GM23338 (cell line): Measurements from ENCODE around the gene CTNNA2. TPM values are rescaled to one million over a fixed set of nuclear protein-coding genes. Genes with fewer than 3 reads are reported as not detected.

Experiments
- ATAC-seq: fragments of 200-7000 bp; cut with Tn5 transposase; 3 replicates; pipeline ENCODE4 v1.9.1; 2020
- DNase-seq: peaks from one replicate; pipeline ENCODE4 v3.0.0-alpha.2; 2015; ENCODE audit warnings: low spot score
- H2AFZ ChIP-seq: fragments of 200-600 bp; sonication (generic); 2 replicates; pipeline ENCODE4 v1.8.0; 2016; ENCODE audit warnings: antibody characterized with exemption, mild to moderate bottlenecking, moderate library complexity
- H3F3A ChIP-seq: fragments of 200-600 bp; sonication (generic); replicated peaks from 2 replicates; pipeline ENCODE4 v1.8.0; 2017; ENCODE audit warnings: antibody characterized with exemption, mixed run types, low read depth
- H3K27ac ChIP-seq: fragments of 200-600 bp; sonication (generic); 2 replicates; pipeline ENCODE4 v1.6.1; 2016; ENCODE audit warnings: low read depth
- H3K27me3 ChIP-seq: fragments of 200-600 bp; sonication (generic); 2 replicates; pipeline ENCODE4 v1.8.0; 2016; ENCODE audit warnings: mild to moderate bottlenecking, mixed run types, moderate library complexity; ENCODE audit not compliant: insufficient read depth
- H3K36me3 ChIP-seq: fragments of 200-600 bp; sonication (generic); 2 replicates; pipeline ENCODE4 v1.8.0; 2016; ENCODE audit warnings: mild to moderate bottlenecking; ENCODE audit not compliant: insufficient read depth
- H3K4me1 ChIP-seq: fragments of 200-600 bp; sonication (generic); 2 replicates; pipeline ENCODE4 v1.8.0; 2016; ENCODE audit warnings: mild to moderate bottlenecking, moderate library complexity; ENCODE audit not compliant: insufficient read depth
- H3K4me2 ChIP-seq: fragments of 200-600 bp; sonication (generic); 2 replicates; pipeline ENCODE4 v1.7.1; 2017; ENCODE audit warnings: mixed run types
- H3K4me3 ChIP-seq: fragments of 200-600 bp; sonication (generic); 2 replicates; pipeline ENCODE4 v1.6.1; 2016; ENCODE audit warnings: mixed run types
- H3K79me2 ChIP-seq: fragments of 200-600 bp; sonication (generic); replicated peaks from 2 replicates; pipeline ENCODE4 v1.8.0; 2017; ENCODE audit warnings: mild to moderate bottlenecking; ENCODE audit not compliant: insufficient read depth
- H3K9me2 ChIP-seq: fragments of 200-600 bp; sonication (generic); 2 replicates; pipeline ENCODE4 v1.8.0; 2017; ENCODE audit not compliant: insufficient read depth
- H4K20me1 ChIP-seq: fragments of 200-600 bp; sonication (generic); replicated peaks from 2 replicates; pipeline ENCODE4 v1.8.0; 2017; ENCODE audit warnings: mild to moderate bottlenecking; ENCODE audit not compliant: insufficient read depth
- H3K27ac Mint-ChIP-seq: 2 replicates; pipeline ENCODE4 v1.8.0; 2020; ENCODE audit warnings: inconsistent platforms, mild to moderate bottlenecking, moderate library complexity, mixed read lengths
- H3K27me3 Mint-ChIP-seq: 3 replicates; pipeline ENCODE4 v1.8.0; 2022; ENCODE audit warnings: low read depth, mild to moderate bottlenecking, moderate library complexity, mixed read lengths, inconsistent platforms; ENCODE audit not compliant: insufficient read depth, poor library complexity
- H3K36me3 Mint-ChIP-seq: 3 replicates; pipeline ENCODE4 v1.8.0; 2021; ENCODE audit warnings: low read depth, mild to moderate bottlenecking, inconsistent platforms, moderate library complexity, mixed read lengths
- H3K4me1 Mint-ChIP-seq: 3 replicates; pipeline ENCODE4 v1.8.0; 2020; ENCODE audit warnings: mild to moderate bottlenecking, inconsistent platforms, mixed read lengths
- H3K4me3 Mint-ChIP-seq: 3 replicates; pipeline ENCODE4 v1.8.0; 2021; ENCODE audit warnings: moderate library complexity, mild to moderate bottlenecking, inconsistent platforms, mixed read lengths
- H3K9me3 Mint-ChIP-seq: 3 replicates; pipeline ENCODE4 v1.8.0; 2020; ENCODE audit warnings: moderate library complexity, mild to moderate bottlenecking, inconsistent platforms, mixed read lengths
- CREB1 ChIP-seq: fragments of 250-450 bp; sonication (Bioruptor Pico); IDR thresholded peaks from 2 replicates; pipeline ENCODE4 v1.5.0; 2020; ENCODE audit warnings: low read depth, mild to moderate bottlenecking, moderate library complexity
- JUNB ChIP-seq: IDR thresholded peaks from one replicate; pipeline ENCODE4 v1.6.1; 2016; ENCODE audit warnings: antibody characterized with exemption; ENCODE audit not compliant: unreplicated experiment
- NANOG ChIP-seq: IDR thresholded peaks from 2 replicates; pipeline ENCODE4 v1.6.1; 2016; ENCODE audit warnings: antibody characterized with exemption, borderline replicate concordance
- POLR2AphosphoS5 ChIP-seq: IDR thresholded peaks from 2 replicates; pipeline ENCODE4 v1.6.1; 2016; ENCODE audit warnings: antibody characterized with exemption, low read depth
- ZNF114 ChIP-seq: fragments of 250-450 bp; sonication (Bioruptor Pico); IDR thresholded peaks from 2 replicates; pipeline ENCODE4 v1.5.0; 2020; ENCODE audit warnings: mild to moderate bottlenecking, moderate library complexity
- ZNF331 ChIP-seq: fragments of 250-450 bp; sonication (Bioruptor Pico); IDR thresholded peaks from 2 replicates; pipeline ENCODE4 v1.5.0; 2020; ENCODE audit warnings: low read depth, mild to moderate bottlenecking, moderate library complexity
- polyA plus RNA-seq: library from polyadenylated mRNA; unstranded; fragments of >200 nt; fragmentation: Nextera tagmentation; extraction: Ambion mirVana; gene quantifications from 2 replicates; pipeline ENCODE4 v1.2.1, GENCODE V29; 2016
- total RNA-seq: library from RNA; depleted of rRNA; stranded (reverse); fragments of >200 nt; shearing (Covaris generic); gene quantifications from 2 replicates; pipeline ENCODE4 v1.2.3, GENCODE V29; 2014
- TF ChIP-seq, protein P1 (sequence below): fragments of 250-450 bp; sonication (Bioruptor Pico); IDR thresholded peaks from 2 replicates; pipeline ENCODE4 v1.5.0; 2020; ENCODE audit warnings: mild to moderate bottlenecking, moderate library complexity
- TF ChIP-seq, protein P2 (sequence below), 2 experiments: fragments of 200-600 bp in 1 of 2; sonication (generic) in 1 of 2; conservative IDR thresholded peaks; 2 replicates each; pipeline versions ENCODE4 v1.5.1 to v1.6.1; 2016 to 2017; ENCODE audit warnings: antibody characterized with exemption in 2 of 2, low read depth in 2 of 2, mild to moderate bottlenecking in 2 of 2, moderate library complexity in 1 of 2
- TF ChIP-seq, protein P3 (sequence below): IDR thresholded peaks from 2 replicates; pipeline ENCODE4 v1.6.1; 2016; ENCODE audit warnings: antibody characterized with exemption

Gene CTNNA2
- total and polyA plus RNA-seq, 2 experiments from 2014 or later: 6.4 to 15.6 TPM

DNA sequence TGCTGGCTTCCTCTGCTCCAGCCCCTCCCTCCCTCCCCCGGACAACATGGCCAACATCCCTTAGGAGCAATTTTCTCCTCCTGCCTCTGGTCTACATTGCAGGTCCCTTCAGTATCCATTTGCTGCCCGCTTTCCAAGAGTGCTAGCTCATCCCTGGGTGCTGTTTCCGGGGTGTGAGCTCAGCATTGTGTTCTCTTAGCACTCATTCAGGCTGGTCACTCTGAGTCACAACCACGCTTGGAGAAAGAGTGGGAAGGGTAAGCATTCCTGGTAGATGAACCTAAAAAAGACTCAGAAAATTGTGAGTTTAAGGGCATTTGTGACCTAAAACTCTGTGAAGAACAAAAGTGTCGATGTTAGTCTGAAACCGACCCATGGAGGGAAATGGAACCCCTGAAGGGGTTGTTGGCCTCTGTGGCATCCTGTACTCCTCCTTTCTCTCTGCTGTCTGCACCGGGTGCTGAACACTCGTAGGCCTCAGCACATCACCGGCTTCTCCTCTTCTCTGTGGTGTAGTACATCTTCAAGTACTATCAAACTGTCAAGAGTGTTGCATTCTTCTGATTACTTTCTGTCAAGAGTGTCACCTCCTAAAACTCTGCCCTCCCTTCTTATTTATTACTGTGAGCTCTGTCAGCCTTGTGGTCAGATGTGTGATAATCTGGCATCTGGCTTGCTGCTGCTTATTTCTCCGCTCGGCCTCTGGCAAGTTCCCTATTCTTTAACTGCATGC, 73.0 kb downstream of the CTNNA2 start:
- Mint-ChIP-seq H3K4me3 (no peak overlapping the region), H3K9me3 (no peaks in the 10 kb centered on the region), H3K27me3 (no peaks in the 10 kb centered on the region), H3K36me3 (no peaks in the 10 kb centered on the region; the same call in 2 of the 3 replicates), H3K27ac (no peak overlapping the region; the same call in 1 of the 2 replicates), H3K4me1 (peaks cover 18% of the 10 kb centered on the region)
- Histone ChIP-seq H3K9me2 (0 out of 2 replicates have a peak, but pooled peaks cover 4% of the 10 kb centered on the region), H3K4me3 (no peak overlapping the region), H2AFZ (no peak overlapping the region), H3F3A (no peaks in the 10 kb centered on the region), H3K36me3 (no peaks in the 10 kb centered on the region), H3K27me3 (no peaks in the 10 kb centered on the region), H3K27ac (no peak overlapping the region), H3K4me1 (peaks cover 14% of the 10 kb centered on the region), H3K79me2 (no peaks in the 10 kb centered on the region), H3K4me2 (no peak overlapping the region), H4K20me1 (no peaks in the 10 kb centered on the region)
- no peak for DNase-seq
- ATAC-seq: peak; percentile 36; the same call in 1 of the 3 replicates
- TF ChIP-seq POLR2AphosphoS5: no peak
- TF ChIP-seq, protein P1, sequence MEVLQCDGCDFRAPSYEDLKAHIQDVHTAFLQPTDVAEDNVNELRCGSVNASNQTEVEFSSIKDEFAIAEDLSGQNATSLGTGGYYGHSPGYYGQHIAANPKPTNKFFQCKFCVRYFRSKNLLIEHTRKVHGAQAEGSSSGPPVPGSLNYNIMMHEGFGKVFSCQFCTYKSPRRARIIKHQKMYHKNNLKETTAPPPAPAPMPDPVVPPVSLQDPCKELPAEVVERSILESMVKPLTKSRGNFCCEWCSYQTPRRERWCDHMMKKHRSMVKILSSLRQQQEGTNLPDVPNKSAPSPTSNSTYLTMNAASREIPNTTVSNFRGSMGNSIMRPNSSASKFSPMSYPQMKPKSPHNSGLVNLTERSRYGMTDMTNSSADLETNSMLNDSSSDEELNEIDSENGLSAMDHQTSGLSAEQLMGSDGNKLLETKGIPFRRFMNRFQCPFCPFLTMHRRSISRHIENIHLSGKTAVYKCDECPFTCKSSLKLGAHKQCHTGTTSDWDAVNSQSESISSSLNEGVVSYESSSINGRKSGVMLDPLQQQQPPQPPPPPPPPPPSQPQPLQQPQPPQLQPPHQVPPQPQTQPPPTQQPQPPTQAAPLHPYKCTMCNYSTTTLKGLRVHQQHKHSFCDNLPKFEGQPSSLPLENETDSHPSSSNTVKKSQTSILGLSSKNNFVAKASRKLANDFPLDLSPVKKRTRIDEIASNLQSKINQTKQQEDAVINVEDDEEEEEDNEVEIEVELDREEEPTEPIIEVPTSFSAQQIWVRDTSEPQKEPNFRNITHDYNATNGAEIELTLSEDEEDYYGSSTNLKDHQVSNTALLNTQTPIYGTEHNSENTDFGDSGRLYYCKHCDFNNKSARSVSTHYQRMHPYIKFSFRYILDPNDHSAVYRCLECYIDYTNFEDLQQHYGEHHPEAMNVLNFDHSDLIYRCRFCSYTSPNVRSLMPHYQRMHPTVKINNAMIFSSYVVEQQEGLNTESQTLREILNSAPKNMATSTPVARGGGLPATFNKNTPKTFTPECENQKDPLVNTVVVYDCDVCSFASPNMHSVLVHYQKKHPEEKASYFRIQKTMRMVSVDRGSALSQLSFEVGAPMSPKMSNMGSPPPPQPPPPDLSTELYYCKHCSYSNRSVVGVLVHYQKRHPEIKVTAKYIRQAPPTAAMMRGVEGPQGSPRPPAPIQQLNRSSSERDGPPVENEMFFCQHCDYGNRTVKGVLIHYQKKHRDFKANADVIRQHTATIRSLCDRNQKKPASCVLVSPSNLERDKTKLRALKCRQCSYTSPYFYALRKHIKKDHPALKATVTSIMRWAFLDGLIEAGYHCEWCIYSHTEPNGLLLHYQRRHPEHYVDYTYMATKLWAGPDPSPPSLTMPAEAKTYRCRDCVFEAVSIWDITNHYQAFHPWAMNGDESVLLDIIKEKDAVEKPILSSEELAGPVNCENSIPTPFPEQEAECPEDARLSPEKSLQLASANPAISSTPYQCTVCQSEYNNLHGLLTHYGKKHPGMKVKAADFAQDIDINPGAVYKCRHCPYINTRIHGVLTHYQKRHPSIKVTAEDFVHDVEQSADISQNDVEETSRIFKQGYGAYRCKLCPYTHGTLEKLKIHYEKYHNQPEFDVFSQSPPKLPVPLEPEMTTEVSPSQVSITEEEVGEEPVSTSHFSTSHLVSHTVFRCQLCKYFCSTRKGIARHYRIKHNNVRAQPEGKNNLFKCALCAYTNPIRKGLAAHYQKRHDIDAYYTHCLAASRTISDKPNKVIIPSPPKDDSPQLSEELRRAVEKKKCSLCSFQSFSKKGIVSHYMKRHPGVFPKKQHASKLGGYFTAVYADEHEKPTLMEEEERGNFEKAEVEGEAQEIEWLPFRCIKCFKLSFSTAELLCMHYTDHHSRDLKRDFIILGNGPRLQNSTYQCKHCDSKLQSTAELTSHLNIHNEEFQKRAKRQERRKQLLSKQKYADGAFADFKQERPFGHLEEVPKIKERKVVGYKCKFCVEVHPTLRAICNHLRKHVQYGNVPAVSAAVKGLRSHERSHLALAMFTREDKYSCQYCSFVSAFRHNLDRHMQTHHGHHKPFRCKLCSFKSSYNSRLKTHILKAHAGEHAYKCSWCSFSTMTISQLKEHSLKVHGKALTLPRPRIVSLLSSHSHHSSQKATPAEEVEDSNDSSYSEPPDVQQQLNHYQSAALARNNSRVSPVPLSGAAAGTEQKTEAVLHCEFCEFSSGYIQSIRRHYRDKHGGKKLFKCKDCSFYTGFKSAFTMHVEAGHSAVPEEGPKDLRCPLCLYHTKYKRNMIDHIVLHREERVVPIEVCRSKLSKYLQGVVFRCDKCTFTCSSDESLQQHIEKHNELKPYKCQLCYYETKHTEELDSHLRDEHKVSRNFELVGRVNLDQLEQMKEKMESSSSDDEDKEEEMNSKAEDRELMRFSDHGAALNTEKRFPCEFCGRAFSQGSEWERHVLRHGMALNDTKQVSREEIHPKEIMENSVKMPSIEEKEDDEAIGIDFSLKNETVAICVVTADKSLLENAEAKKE (CRISPR knock-in tag): no peak
- TF ChIP-seq, protein P2, sequence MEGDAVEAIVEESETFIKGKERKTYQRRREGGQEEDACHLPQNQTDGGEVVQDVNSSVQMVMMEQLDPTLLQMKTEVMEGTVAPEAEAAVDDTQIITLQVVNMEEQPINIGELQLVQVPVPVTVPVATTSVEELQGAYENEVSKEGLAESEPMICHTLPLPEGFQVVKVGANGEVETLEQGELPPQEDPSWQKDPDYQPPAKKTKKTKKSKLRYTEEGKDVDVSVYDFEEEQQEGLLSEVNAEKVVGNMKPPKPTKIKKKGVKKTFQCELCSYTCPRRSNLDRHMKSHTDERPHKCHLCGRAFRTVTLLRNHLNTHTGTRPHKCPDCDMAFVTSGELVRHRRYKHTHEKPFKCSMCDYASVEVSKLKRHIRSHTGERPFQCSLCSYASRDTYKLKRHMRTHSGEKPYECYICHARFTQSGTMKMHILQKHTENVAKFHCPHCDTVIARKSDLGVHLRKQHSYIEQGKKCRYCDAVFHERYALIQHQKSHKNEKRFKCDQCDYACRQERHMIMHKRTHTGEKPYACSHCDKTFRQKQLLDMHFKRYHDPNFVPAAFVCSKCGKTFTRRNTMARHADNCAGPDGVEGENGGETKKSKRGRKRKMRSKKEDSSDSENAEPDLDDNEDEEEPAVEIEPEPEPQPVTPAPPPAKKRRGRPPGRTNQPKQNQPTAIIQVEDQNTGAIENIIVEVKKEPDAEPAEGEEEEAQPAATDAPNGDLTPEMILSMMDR (conservative IDR thresholded peaks at IDR 0.05; ENCODE audit: low read depth in 2 of 2): no peak
- no peak for TF ChIP-seq ZNF331 (CRISPR knock-in tag)
- TF ChIP-seq CREB1 (CRISPR knock-in tag): no peak
- no peak for TF ChIP-seq ZNF114
- no peak for TF ChIP-seq JUNB
- TF ChIP-seq, protein P3, sequence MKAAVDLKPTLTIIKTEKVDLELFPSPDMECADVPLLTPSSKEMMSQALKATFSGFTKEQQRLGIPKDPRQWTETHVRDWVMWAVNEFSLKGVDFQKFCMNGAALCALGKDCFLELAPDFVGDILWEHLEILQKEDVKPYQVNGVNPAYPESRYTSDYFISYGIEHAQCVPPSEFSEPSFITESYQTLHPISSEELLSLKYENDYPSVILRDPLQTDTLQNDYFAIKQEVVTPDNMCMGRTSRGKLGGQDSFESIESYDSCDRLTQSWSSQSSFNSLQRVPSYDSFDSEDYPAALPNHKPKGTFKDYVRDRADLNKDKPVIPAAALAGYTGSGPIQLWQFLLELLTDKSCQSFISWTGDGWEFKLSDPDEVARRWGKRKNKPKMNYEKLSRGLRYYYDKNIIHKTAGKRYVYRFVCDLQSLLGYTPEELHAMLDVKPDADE: no peak
- TF ChIP-seq NANOG: no peak
